Uterus (tissue), 4 donors: ENCODE results near the gene TULP3. TPM values are rescaled to one million over a fixed set of nuclear protein-coding genes. Genes with fewer than 3 reads are reported as not detected.

ENCODE experiments used
- DNase-seq, 2 donors: peaks; one replicate each; pipeline ENCODE4 v3.0.0-alpha.2; 2019 to 2020
- H3K27ac ChIP-seq, 2 donors: fragments of 200-600 bp; sonication (generic); 1 replicate in 1 of 2; 2 replicates in 1 of 2; pipeline ENCODE4 v1.5.1; 2016 to 2018
- H3K27me3 ChIP-seq, 2 donors: fragments of 200-600 bp; sonication (generic); one replicate each; pipeline ENCODE4 v1.5.1; 2018 to 2019; ENCODE audit warnings: control low read depth in 1 of 2
- H3K36me3 ChIP-seq, 2 donors: fragments of 200-600 bp; sonication (generic); one replicate each; pipeline ENCODE4 v1.5.1; 2019; ENCODE audit warnings: control low read depth in 1 of 2
- H3K4me1 ChIP-seq, 2 donors: fragments of 200-600 bp; sonication (generic); one replicate each; pipeline ENCODE4 v1.5.1; 2018 to 2019; ENCODE audit warnings: control low read depth in 1 of 2
- H3K4me3 ChIP-seq, 2 donors: fragments of 200-600 bp; sonication (generic); 1 replicate in 1 of 2; 2 replicates in 1 of 2; pipeline ENCODE4 v1.5.1; 2018 to 2019; ENCODE audit warnings: mild to moderate bottlenecking in 1 of 2
- H3K9me3 ChIP-seq, 2 donors: fragments of 200-600 bp; sonication (generic); one replicate each; pipeline ENCODE4 v1.5.1; 2019; ENCODE audit warnings: control low read depth in 1 of 2
- CTCF ChIP-seq, 4 experiments: fragments of 200-600 bp in 2 of 4; fragments of 450-650 bp in 2 of 4; sonication (generic) in 2 of 4; IDR thresholded peaks; one replicate each; pipeline ENCODE4 v1.5.1; 2016 to 2019; ENCODE audit warnings: antibody characterized with exemption in 4 of 4, mild to moderate bottlenecking in 2 of 4, moderate library complexity in 1 of 4
- POLR2A ChIP-seq, 2 donors: fragments of 450-650 bp; IDR thresholded peaks; one replicate each; pipeline ENCODE4 v1.6.1; 2016; ENCODE audit warnings: antibody characterized with exemption in 2 of 2, mild to moderate bottlenecking in 1 of 2, moderate library complexity in 1 of 2
- intact Hi-C: fragments of 100-400 bp; cut with DNase I; formaldehyde crosslinking; loops from one replicate; pipeline ENCODE4 v1.15.1; 2023; ENCODE audit warnings: low total_unique reads
- total RNA-seq, 4 donors: library from RNA; depleted of rRNA in 3 of 4; stranded (reverse); fragments of >200 nt in 3 of 4; gene quantifications; one replicate each; pipeline versions ENCODE4 v1.1.0 to v1.2.4, GENCODE V29; 2014 to 2023
- donor health status: DM: yes; HTN: yes; CAD: no.

The TULP3 gene
- total RNA-seq, 4 donors from 2014 or later: 7.2 to 38.7 (median 29.4) TPM

GRCh38 chr12:2959505-2960389 lies 69.1 kb downstream of the TULP3 start:
- Histone ChIP-seq H3K9me3 (no peaks in the 10 kb centered on the region), H3K4me3 (peak overlapping the region; percentile 66 to 75), H3K27ac (peak overlapping the region; percentile 82 to 87), H3K27me3 (no peaks in the 10 kb centered on the region), H3K4me1 (no peaks in the 10 kb centered on the region), H3K36me3 (no peaks in the 10 kb centered on the region)
- intact Hi-C loops: loop anchor here (10.0 kb wide), 1 partner anchor 75 kb away; no protein-coding TSS in a partner anchor
- DNase-seq: peak; percentile 61 to 67
- TF ChIP-seq CTCF (IDR thresholded peaks at IDR 0.05) (peak in 2 of 4 experiments; percentile 4), POLR2A (IDR thresholded peaks at IDR 0.05) (peak in 1 of 2 donors; percentile 36)

- H3K4me1 ChIP-seq: no peaks in the 10 kb centered on the region
- intact Hi-C loops: loop anchor here (10.0 kb wide), 1 partner anchor 74 kb away; no protein-coding TSS in a partner anchor
- H3K27me3 ChIP-seq: no peaks in the 10 kb centered on the region
- H3K27ac ChIP-seq: peak overlapping the region; percentile 33 to 87
- DNase-seq: no peak
- TF ChIP-seq CTCF (IDR thresholded peaks at IDR 0.05) (no peak), POLR2A (IDR thresholded peaks at IDR 0.05) (no peak)
- H3K4me3 ChIP-seq: peak overlapping the region; percentile 66 to 75
- no peaks in the 10 kb centered on the region for H3K36me3 ChIP-seq
- H3K9me3 ChIP-seq: no peaks in the 10 kb centered on the region
Observed at GRCh38 chr12:2960390-2960956, 69.8 kb downstream of the TULP3 start.

GRCh38 chr12:2960996-2961616 lies 70.4 kb downstream of the TULP3 start:
- H3K4me3 ChIP-seq: no peak overlapping the region
- intact Hi-C loops: loop anchor here (10.0 kb wide), 1 partner anchor 74 kb away; no protein-coding TSS in a partner anchor
- TF ChIP-seq CTCF (IDR thresholded peaks at IDR 0.05): no peak
- no peak for TF ChIP-seq POLR2A (IDR thresholded peaks at IDR 0.05)
- H3K4me1 ChIP-seq: no peaks in the 10 kb centered on the region
- DNase-seq: no peak
- peak overlapping the region; percentile 20 to 33 for H3K27ac ChIP-seq
- no peaks in the 10 kb centered on the region for H3K27me3 ChIP-seq
- H3K9me3 ChIP-seq: no peaks in the 10 kb centered on the region
- no peaks in the 10 kb centered on the region for H3K36me3 ChIP-seq

DNA sequence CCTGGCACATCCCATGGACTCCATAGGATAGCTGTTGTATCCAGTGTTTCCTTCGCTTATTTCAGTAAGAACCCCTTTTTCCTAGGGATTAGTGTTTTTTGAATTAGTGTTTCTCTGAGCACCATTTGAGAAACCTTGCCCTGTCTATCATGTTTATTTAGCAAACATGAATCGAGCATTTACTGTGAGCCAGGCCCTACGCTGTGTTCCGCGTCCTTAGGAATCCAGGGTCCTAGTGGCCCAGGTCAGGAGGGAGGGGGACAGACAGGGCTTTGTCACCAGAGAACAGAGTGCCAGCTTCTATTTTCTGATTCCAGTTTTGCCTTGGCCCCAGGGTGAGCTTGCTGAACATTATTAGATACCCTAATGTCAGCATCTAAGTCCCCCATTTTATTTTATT lies 71.0 kb downstream of the TULP3 start:
- Histone ChIP-seq H3K4me1 (no peaks in the 10 kb centered on the region), H3K4me3 (no peak overlapping the region), H3K27ac (no peak overlapping the region), H3K9me3 (no peaks in the 10 kb centered on the region), H3K27me3 (no peaks in the 10 kb centered on the region), H3K36me3 (no peaks in the 10 kb centered on the region)
- no peak for DNase-seq
- TF ChIP-seq CTCF (IDR thresholded peaks at IDR 0.05): no peak
- TF ChIP-seq POLR2A (IDR thresholded peaks at IDR 0.05): no peak
- intact Hi-C loops: loop anchor here (10.0 kb wide), 1 partner anchor 73 kb away; no protein-coding TSS in a partner anchor
